ENCODE measurements around the gene PAPOLG. TPM values are rescaled to one million over a fixed set of nuclear protein-coding genes. Genes with fewer than 3 reads are reported as not detected.

Gene PAPOLG
- total and polyA plus RNA-seq, 2 of the 13 experiments (the other 11 are each of a cell fraction or from before 2014, with no cell fraction given) = 10.1 to 10.4 TPM

- peak; percentile 87 for TF ChIP-seq ARID4A (CRISPR knock-in tag; IDR thresholded peaks at IDR 0.05; ENCODE audit: borderline replicate concordance)
- no peak for TF ChIP-seq ZNF75D (CRISPR knock-in tag; IDR thresholded peaks at IDR 0.05; ENCODE audit: borderline replicate concordance)
- no peak for TF ChIP-seq ZNF7 (CRISPR knock-in tag; IDR thresholded peaks at IDR 0.05)
- TF ChIP-seq CSRNP1 (CRISPR knock-in tag; IDR thresholded peaks at IDR 0.05) = peak; percentile 42; the same call in 1 of the 2 replicates
- no peak for TF ChIP-seq ZNF282 (IDR thresholded peaks at IDR 0.05; ENCODE audit: partially characterized antibody)
- no peak for TF ChIP-seq HIC2 (CRISPR knock-in tag; IDR thresholded peaks at IDR 0.05; ENCODE audit: low read depth)
- no peak for TF ChIP-seq SP1 (IDR thresholded peaks at IDR 0.05)
- TF ChIP-seq SP1 (CRISPR knock-in tag; IDR thresholded peaks at IDR 0.05) = peak; percentile 90
- TF ChIP-seq RFX3 (CRISPR knock-in tag; IDR thresholded peaks at IDR 0.05) = no peak
- no peak for TF ChIP-seq PHB2 (IDR thresholded peaks at IDR 0.05; ENCODE audit: partially characterized antibody)
- TF ChIP-seq ZGPAT (CRISPR knock-in tag; IDR thresholded peaks at IDR 0.05) = peak; percentile 80
- TF ChIP-seq MEIS1 (CRISPR knock-in tag; IDR thresholded peaks at IDR 0.05; ENCODE audit: borderline replicate concordance) = no peak
- TF ChIP-seq ZNF674 (CRISPR knock-in tag; IDR thresholded peaks at IDR 0.05; ENCODE audit: low read depth) = no peak
- no peak for TF ChIP-seq HHEX (CRISPR knock-in tag; IDR thresholded peaks at IDR 0.05)
- TF ChIP-seq MED1 (CRISPR knock-in tag; IDR thresholded peaks at IDR 0.05) = no peak; the same call in 1 of the 2 replicates
- no peak for TF ChIP-seq SRSF1 (optimal IDR thresholded peaks at IDR 0.05; ENCODE audit: low read depth, low read length)
- no peak for TF ChIP-seq NR2F2 (IDR thresholded peaks at IDR 0.05; ENCODE audit: borderline replicate concordance, low read depth)
- no peak for TF ChIP-seq TRIM24 (CRISPR knock-in tag; IDR thresholded peaks at IDR 0.05)
Measured at GRCh38 chr2:60756097-60757087, at the start of gene PAPOLG (continued).

Data from HepG2 (cell line).